Gastroesophageal sphincter (tissue), 4 donors: ENCODE data around the gene CC2D1B. TPM values are rescaled to one million over a fixed set of nuclear protein-coding genes. Genes with fewer than 3 reads are reported as not detected.
A peak's percentile ranks its signal among the peaks of the same experiment; 100 is the strongest.

Experiments
- ATAC-seq: fragments of 150-250 bp; one replicate; pipeline ENCODE4 v1.9.1; 2016; ENCODE audit warnings: mild to moderate bottlenecking, moderate library complexity
- H3K27ac ChIP-seq, 4 donors: fragments of 200-600 bp; sonication (generic) in 3 of 4; 1 replicate in 3 of 4; 2 replicates in 1 of 4; pipeline ENCODE4 v1.5.1; 2016 to 2019
- H3K27me3 ChIP-seq: fragments of 200-600 bp; sonication (generic); one replicate; pipeline ENCODE4 v1.5.1; 2019
- H3K36me3 ChIP-seq, 2 donors: fragments of 200-600 bp; sonication (generic); one replicate each; pipeline ENCODE4 v1.5.1; 2019; ENCODE audit warnings: control low read depth in 1 of 2
- H3K4me1 ChIP-seq, 3 donors: fragments of 200-600 bp; sonication (generic); 1 replicate in 2 of 3; 2 replicates in 1 of 3; pipeline ENCODE4 v1.5.1; 2016 to 2019; ENCODE audit warnings: control low read depth in 2 of 3
- H3K4me3 ChIP-seq, 2 donors: fragments of 200-600 bp; sonication (generic); one replicate each; pipeline ENCODE4 v1.5.1; 2019; ENCODE audit warnings: mild to moderate bottlenecking in 1 of 2, moderate library complexity in 1 of 2
- H3K9me3 ChIP-seq, 3 donors: fragments of 200-600 bp; sonication (generic); one replicate each; pipeline ENCODE4 v1.5.1; 2017 to 2019; ENCODE audit warnings: control low read depth in 2 of 3
- CTCF ChIP-seq, 4 experiments: fragments of 200-600 bp in 2 of 4; fragments of 450-650 bp in 2 of 4; sonication (generic) in 1 of 4; IDR thresholded peaks; one replicate each; pipeline ENCODE4 v1.5.1; 2017 to 2019; ENCODE audit warnings: antibody characterized with exemption in 4 of 4, mild to moderate bottlenecking in 2 of 4, moderate library complexity in 2 of 4
- EP300 ChIP-seq: sonication (generic); formaldehyde crosslinking; IDR thresholded peaks from one replicate; pipeline ENCODE4 v1.6.1; 2017; ENCODE audit warnings: antibody characterized with exemption, mild to moderate bottlenecking
- POLR2A ChIP-seq, 2 donors: fragments of 450-650 bp; IDR thresholded peaks; one replicate each; pipeline ENCODE4 v1.6.1; 2017; ENCODE audit warnings: antibody characterized with exemption in 2 of 2, mild to moderate bottlenecking in 2 of 2, moderate library complexity in 1 of 2
- POLR2AphosphoS5 ChIP-seq: sonication (generic); formaldehyde crosslinking; IDR thresholded peaks from one replicate; pipeline ENCODE4 v1.6.1; 2017; ENCODE audit warnings: antibody characterized with exemption
- WGBS, 2 donors: methylation state at CpG; one replicate each; pipeline ENCODE4 v1.1.5; 2018; ENCODE audit warnings: low coverage in 1 of 2; 5-methylcytosine and 5-hydroxymethylcytosine counted together
- total RNA-seq, 4 donors: library from RNA; depleted of rRNA; stranded (reverse); fragments of >200 nt; gene quantifications; one replicate each; pipeline ENCODE4 v1.1.0, GENCODE V29; 2016

CC2D1B gene
- total RNA-seq, 4 donors from 2014 or later: 13.6 to 30.0 (median 26.0) TPM

- 0 to 2% methylated on average over 9 to 11 of the region's 16 CpGs for WGBS, 2 donors
- peak; percentile 10 for ATAC-seq
- H3K27me3 ChIP-seq: no peaks in the 10 kb centered on the region
- TF ChIP-seq EP300 (no peak), POLR2A (IDR thresholded peaks at IDR 0.05) (no peak), CTCF (IDR thresholded peaks at IDR 0.05) (no peak), POLR2AphosphoS5 (no peak)
- H3K4me1 ChIP-seq: peaks cover 0 to 35% (median 8%) of the 10 kb centered on the region in 3 donors
- H3K36me3 ChIP-seq: peaks cover 0 to 28% of the 10 kb centered on the region in 2 donors
- H3K4me3 ChIP-seq: peak overlapping the region; percentile 77 to 96
- H3K27ac ChIP-seq: peak overlapping the region in 3 of 4 donors; percentile 86 to 94 (median 90)
- H3K9me3 ChIP-seq: no peaks in the 10 kb centered on the region
Measured at GRCh38 chr1:52403566-52404115, 37.6 kb upstream of the CC2D1B start.

- WGBS, 2 donors: 60 to 62% methylated on average over 3 of the region's 3 CpGs
- Histone ChIP-seq H3K9me3 (no peaks in the 10 kb centered on the region), H3K27me3 (no peaks in the 10 kb centered on the region)
Measured at GRCh38 chr1:52402860-52403240, 36.8 kb upstream of the CC2D1B start.

GRCh38 chr1:52400131-52400530 is 34.1 kb upstream of the CC2D1B start:
- peaks cover 0 to 12% (median under 1%) of the 10 kb centered on the region in 3 donors for H3K4me1 ChIP-seq
- H3K9me3 ChIP-seq: no peaks in the 10 kb centered on the region
- 87 to 90% methylated on average over 6 of the region's 6 CpGs for WGBS, 2 donors
- no peak overlapping the region for H3K27ac ChIP-seq
- H3K36me3 ChIP-seq: no peaks in the 10 kb centered on the region
- no peak for ATAC-seq
- no peaks in the 10 kb centered on the region for H3K27me3 ChIP-seq
- TF ChIP-seq EP300 (no peak), POLR2A (IDR thresholded peaks at IDR 0.05) (no peak), POLR2AphosphoS5 (no peak), CTCF (IDR thresholded peaks at IDR 0.05) (no peak)
- no peak overlapping the region for H3K4me3 ChIP-seq

More at GRCh38 chr1:52402860-52403240, 36.8 kb upstream of the CC2D1B start:
- Histone ChIP-seq H3K4me3 (no peak overlapping the region), H3K36me3 (peaks cover 0 to 20% of the 10 kb centered on the region in 2 donors), H3K4me1 (peaks cover 0 to 35% (median 8%) of the 10 kb centered on the region in 3 donors), H3K27ac (no peak overlapping the region)
- TF ChIP-seq CTCF (IDR thresholded peaks at IDR 0.05) (no peak), EP300 (no peak), POLR2A (IDR thresholded peaks at IDR 0.05) (no peak), POLR2AphosphoS5 (no peak)
- no peak for ATAC-seq

- 86 to 100% methylated on average over 1 to 3 of the region's 3 CpGs for WGBS, 2 donors
Measured at GRCh38 chr1:52399629-52400028, 33.6 kb upstream of the CC2D1B start.

GRCh38 chr1:52393174-52393573 is 27.2 kb upstream of the CC2D1B start:
- WGBS, 2 donors: 91 to 92% methylated on average over 4 to 5 of the region's 5 CpGs
- no peaks in the 10 kb centered on the region for H3K27me3 ChIP-seq
- H3K4me3 ChIP-seq: no peak overlapping the region
- TF ChIP-seq POLR2AphosphoS5: no peak
- no peak overlapping the region for H3K27ac ChIP-seq
- no peaks in the 10 kb centered on the region for H3K36me3 ChIP-seq
- no peaks in the 10 kb centered on the region for H3K4me1 ChIP-seq
- no peaks in the 10 kb centered on the region for H3K9me3 ChIP-seq
- no peak for ATAC-seq

More at GRCh38 chr1:52399629-52400028, 33.6 kb upstream of the CC2D1B start:
- Histone ChIP-seq H3K27me3 (no peaks in the 10 kb centered on the region), H3K4me3 (no peak overlapping the region), H3K36me3 (no peaks in the 10 kb centered on the region), H3K4me1 (peaks cover 0 to 10% (median 0%) of the 10 kb centered on the region in 3 donors), H3K27ac (no peak overlapping the region), H3K9me3 (no peaks in the 10 kb centered on the region)
- no peak for ATAC-seq
- no peak for TF ChIP-seq POLR2A (IDR thresholded peaks at IDR 0.05)
- TF ChIP-seq POLR2AphosphoS5: no peak

- H3K4me1 ChIP-seq: no peaks in the 10 kb centered on the region
- H3K4me3 ChIP-seq: no peak overlapping the region
- no peak overlapping the region for H3K27ac ChIP-seq
- 83% methylated on average over 1 to 3 of the region's 5 CpGs for WGBS, 2 donors
- no peaks in the 10 kb centered on the region for H3K27me3 ChIP-seq
- no peaks in the 10 kb centered on the region for H3K9me3 ChIP-seq
- ATAC-seq: no peak
- TF ChIP-seq POLR2AphosphoS5 (no peak), POLR2A (IDR thresholded peaks at IDR 0.05) (no peak), CTCF (IDR thresholded peaks at IDR 0.05) (no peak), EP300 (no peak)
- no peaks in the 10 kb centered on the region for H3K36me3 ChIP-seq
Measured at GRCh38 chr1:52386458-52386857, 20.5 kb upstream of the CC2D1B start.
